Lung (tissue), 12 donors: ENCODE measurements around the gene VSIG2. TPM values are rescaled to one million over a fixed set of nuclear protein-coding genes. Genes with fewer than 3 reads are reported as not detected.

Experiments used
- ATAC-seq: fragments of 200-7000 bp; cut with Tn5 transposase; one replicate; pipeline ENCODE4 v1.9.1; 2020; ENCODE audit warnings: moderate number of reproducible peaks; ENCODE audit not compliant: insufficient read depth, low FRiP score
- DNase-seq, 3 donors: peaks; one replicate each; pipeline ENCODE4 v3.0.0-alpha.2; 2013 to 2017
- H3K27ac ChIP-seq, 2 donors: one replicate each; pipeline ENCODE4 v1.5.1; 2013; ENCODE audit warnings: mild to moderate bottlenecking in 2 of 2, moderate library complexity in 2 of 2, control low read depth in 1 of 2, inconsistent platforms in 1 of 2, low read depth in 1 of 2, low read length in 1 of 2
- H3K27me3 ChIP-seq, 3 donors: one replicate each; pipeline ENCODE4 v1.5.1; 2013; ENCODE audit warnings: low read length in 2 of 3; ENCODE audit not compliant: control insufficient read depth in 3 of 3, insufficient read depth in 3 of 3
- H3K36me3 ChIP-seq, 4 donors: one replicate each; pipeline ENCODE4 v1.5.1; 2013; ENCODE audit warnings: low read length in 4 of 4, mild to moderate bottlenecking in 1 of 4, moderate library complexity in 1 of 4; ENCODE audit not compliant: control insufficient read depth in 4 of 4, insufficient read depth in 4 of 4
- H3K4me1 ChIP-seq, 5 donors: one replicate each; pipeline ENCODE4 v1.5.1; 2013; ENCODE audit warnings: low read length in 5 of 5, mild to moderate bottlenecking in 2 of 5, moderate library complexity in 1 of 5; ENCODE audit not compliant: control insufficient read depth in 5 of 5, insufficient read depth in 5 of 5
- H3K4me3 ChIP-seq: one replicate; pipeline ENCODE4 v1.5.1; 2013; ENCODE audit warnings: mild to moderate bottlenecking, control low read depth, moderate library complexity
- H3K9ac ChIP-seq, 2 donors: one replicate each; pipeline ENCODE4 v1.5.1; 2013; ENCODE audit warnings: low read length in 2 of 2, control low read depth in 1 of 2; ENCODE audit not compliant: insufficient read depth in 1 of 2
- H3K9me3 ChIP-seq, 4 donors: one replicate each; pipeline ENCODE4 v1.5.1; 2013; ENCODE audit warnings: low read length in 3 of 4, mild to moderate bottlenecking in 1 of 4, moderate library complexity in 1 of 4; ENCODE audit not compliant: control insufficient read depth in 4 of 4, insufficient read depth in 3 of 4
- CTCF ChIP-seq: IDR thresholded peaks from 2 replicates; pipeline ENCODE4 v1.5.1; 2012; ENCODE audit warnings: mild to moderate bottlenecking; ENCODE audit errors: control extremely low read depth, extremely low read depth
- WGBS, 2 donors: extraction: QIAGEN DNeasy Blood & Tissue Kit; methylation state at CpG; one replicate each; pipeline ENCODE4 v1.1.7; 2013; 5-methylcytosine and 5-hydroxymethylcytosine counted together
- polyA plus RNA-seq, 2 donors: library from polyadenylated mRNA; stranded (reverse); fragments of 200-250 nt; gene quantifications; one replicate each; pipeline ENCODE4 v1.2.1, GENCODE V29; 2013
- total RNA-seq, 2 donors: library from RNA; depleted of rRNA in 1 of 2; stranded (reverse); fragments of >200 nt in 1 of 2; gene quantifications; one replicate each; pipeline ENCODE4 v1.2.1, GENCODE V29; 2014 to 2021
- donor health status: control.
- donor health status: control.
- donor health status: Bipolar disorder and iron deficiency.
- donor health status: healthy.
- donor health status: DM: yes; HTN: yes; CAD: no.

Gene VSIG2
- total and polyA plus RNA-seq, 4 donors, result 20.2 to 39.8 (median 25.6) TPM

DNA sequence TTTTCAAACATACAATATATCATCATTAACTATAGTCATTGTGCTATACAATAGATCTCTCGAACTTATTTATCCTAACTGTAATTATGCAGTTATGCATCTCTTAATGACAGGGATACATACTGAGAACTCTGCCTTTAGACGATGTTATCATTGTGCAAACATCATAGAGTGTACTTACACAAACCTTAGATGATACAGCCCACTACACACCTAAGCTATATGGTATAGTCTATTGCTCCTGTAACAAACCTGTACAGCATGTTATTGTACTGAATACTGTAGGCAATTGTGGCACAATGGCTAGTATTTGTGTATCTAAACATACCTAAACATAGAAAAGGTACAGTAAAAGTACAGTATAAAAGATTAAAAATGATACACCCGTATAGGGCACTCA lies 39.7 kb downstream of the VSIG2 start:
- Histone ChIP-seq H3K36me3 (no peaks in the 10 kb centered on the region), H3K27ac (no peak overlapping the region), H3K4me3 (no peak overlapping the region), H3K9ac (no peak overlapping the region), H3K27me3 (peaks cover 0 to 6% (median 3%) of the 10 kb centered on the region in 3 donors), H3K4me1 (peaks cover 0 to 2% (median 0%) of the 10 kb centered on the region in 5 donors), H3K9me3 (peaks cover 0 to 4% (median 2%) of the 10 kb centered on the region in 4 donors)
- no peak for ATAC-seq
- DNase-seq, result no peak
- no peak for TF ChIP-seq CTCF
- WGBS, 2 donors, result 74 to 76% methylated on average over 3 of the region's 3 CpGs

- Histone ChIP-seq H3K27ac (no peak overlapping the region), H3K27me3 (no peaks in the 10 kb centered on the region), H3K9me3 (peaks cover 0 to 6% (median 2%) of the 10 kb centered on the region in 4 donors), H3K36me3 (no peaks in the 10 kb centered on the region), H3K4me1 (peaks cover 0 to 2% (median 0%) of the 10 kb centered on the region in 5 donors), H3K4me3 (no peak overlapping the region), H3K9ac (no peak overlapping the region)
- DNase-seq (no peak), ATAC-seq (no peak)
- 93% methylated on average over 4 of the region's 4 CpGs for WGBS, 2 donors
- TF ChIP-seq CTCF, result no peak
Observed at GRCh38 chr11:124707829-124708228, 44.2 kb downstream of the VSIG2 start.

- Histone ChIP-seq H3K27me3 (no peaks in the 10 kb centered on the region), H3K9ac (no peak overlapping the region), H3K9me3 (peaks cover 0 to 2% (median 0%) of the 10 kb centered on the region in 4 donors), H3K4me3 (no peak overlapping the region), H3K36me3 (no peaks in the 10 kb centered on the region), H3K4me1 (no peaks in the 10 kb centered on the region), H3K27ac (no peak overlapping the region)
- TF ChIP-seq CTCF, result no peak
- DNase-seq (no peak), ATAC-seq (no peak)
Observed at GRCh38 chr11:124700028-124700427, 52.0 kb downstream of the VSIG2 start.

GRCh38 chr11:124699547-124699946 lies 52.5 kb downstream of the VSIG2 start:
- H3K4me3 ChIP-seq, result no peak overlapping the region
- H3K9me3 ChIP-seq, result peaks cover 0 to 2% (median 0%) of the 10 kb centered on the region in 4 donors
- WGBS, 2 donors, result 81 to 96% methylated on average over 1 of the region's 1 CpG
- H3K4me1 ChIP-seq, result no peaks in the 10 kb centered on the region
- TF ChIP-seq CTCF, result no peak
- H3K27me3 ChIP-seq, result no peaks in the 10 kb centered on the region
- ATAC-seq (no peak), DNase-seq (no peak)
- no peak overlapping the region for H3K9ac ChIP-seq
- H3K36me3 ChIP-seq, result no peaks in the 10 kb centered on the region
- no peak overlapping the region for H3K27ac ChIP-seq
